SK-N-SH treated with all-trans-retinoic acid at 6 μM for 48 hours (cell line): ENCODE data around the gene GRIA4.

Experiments used
- ATAC-seq: fragments of 200-7000 bp; cut with Tn5 transposase; 3 replicates; pipeline ENCODE4 v1.9.1; 2020; ENCODE audit warnings: mild to moderate bottlenecking, moderate library complexity
- ARNTL ChIP-seq: fragments of 450-650 bp; formaldehyde crosslinking; IDR thresholded peaks from 2 replicates; pipeline ENCODE4 v1.5.0; 2020; ENCODE audit warnings: low read depth, mild to moderate bottlenecking, moderate library complexity, borderline replicate concordance
- BACH2 ChIP-seq: fragments of 250-450 bp; sonication (Bioruptor Pico); IDR thresholded peaks from 2 replicates; pipeline ENCODE4 v1.9.0; 2021; ENCODE audit warnings: mild to moderate bottlenecking, borderline replicate concordance
- CSDC2 ChIP-seq: fragments of 250-450 bp; sonication (Bioruptor Pico); IDR thresholded peaks from 2 replicates; pipeline ENCODE4 v1.5.0; 2020; ENCODE audit warnings: mild to moderate bottlenecking, moderate library complexity
- CSRNP3 ChIP-seq: fragments of 250-450 bp; sonication (Bioruptor Pico); IDR thresholded peaks from 2 replicates; pipeline ENCODE4 v1.5.1; 2021; ENCODE audit warnings: mild to moderate bottlenecking, moderate library complexity
- ESRRG ChIP-seq: fragments of 250-450 bp; sonication (Bioruptor Pico); IDR thresholded peaks from 2 replicates; pipeline ENCODE4 v1.6.1; 2021; ENCODE audit warnings: mild to moderate bottlenecking
- GLIS3 ChIP-seq: fragments of 250-450 bp; sonication (Bioruptor Pico); IDR thresholded peaks from 2 replicates; pipeline ENCODE4 v1.5.0; 2020; ENCODE audit warnings: mild to moderate bottlenecking, moderate library complexity
- ISL1 ChIP-seq: fragments of 250-450 bp; sonication (Bioruptor Pico); IDR thresholded peaks from 2 replicates; pipeline ENCODE4 v2.1.2; 2022; ENCODE audit warnings: mild to moderate bottlenecking, moderate library complexity
- OSR1 ChIP-seq: fragments of 250-450 bp; sonication (Bioruptor Pico); IDR thresholded peaks from 2 replicates; pipeline ENCODE4 v1.8.0; 2022; ENCODE audit warnings: moderate library complexity, mild to moderate bottlenecking, inconsistent platforms
- POU6F1 ChIP-seq: fragments of 250-450 bp; sonication (Bioruptor Pico); IDR thresholded peaks from 2 replicates; pipeline ENCODE4 v1.8.0; 2021; ENCODE audit warnings: low read depth, mild to moderate bottlenecking, moderate library complexity, borderline replicate concordance
- PPARA ChIP-seq: fragments of 250-450 bp; sonication (Bioruptor Pico); IDR thresholded peaks from 2 replicates; pipeline ENCODE4 v1.5.0; 2020; ENCODE audit warnings: mild to moderate bottlenecking, borderline replicate concordance
- RARB ChIP-seq: fragments of 250-450 bp; sonication (Bioruptor Pico); IDR thresholded peaks from 2 replicates; pipeline ENCODE4 v1.8.0; 2021; ENCODE audit warnings: mild to moderate bottlenecking, moderate library complexity
- SNAI2 ChIP-seq: fragments of 250-450 bp; sonication (Bioruptor Pico); IDR thresholded peaks from 2 replicates; pipeline ENCODE4 v1.5.0; 2020; ENCODE audit warnings: mild to moderate bottlenecking, moderate library complexity
- TCF4 ChIP-seq: fragments of 250-450 bp; sonication (Bioruptor Pico); IDR thresholded peaks from 2 replicates; pipeline ENCODE4 v1.8.0; 2021; ENCODE audit warnings: mild to moderate bottlenecking, moderate library complexity, borderline replicate concordance
- TOX ChIP-seq: fragments of 250-450 bp; sonication (Bioruptor Pico); IDR thresholded peaks from 2 replicates; pipeline ENCODE4 v1.8.0; 2021; ENCODE audit warnings: mild to moderate bottlenecking, moderate library complexity, borderline replicate concordance
- TSHZ2 ChIP-seq: fragments of 250-450 bp; sonication (Bioruptor Pico); IDR thresholded peaks from 2 replicates; pipeline ENCODE4 v1.5.0; 2020; ENCODE audit warnings: mild to moderate bottlenecking, moderate library complexity
- ZC3H10 ChIP-seq: fragments of 250-450 bp; sonication (Bioruptor Pico); IDR thresholded peaks from 2 replicates; pipeline ENCODE4 v1.5.1; 2021; ENCODE audit warnings: mild to moderate bottlenecking, moderate library complexity
- ZFP3 ChIP-seq: fragments of 250-450 bp; sonication (Bioruptor Pico); IDR thresholded peaks from 2 replicates; pipeline ENCODE4 v1.5.0; 2020; ENCODE audit warnings: mild to moderate bottlenecking, moderate library complexity
- ZNF70 ChIP-seq: fragments of 450-650 bp; formaldehyde crosslinking; IDR thresholded peaks from 2 replicates; pipeline ENCODE4 v1.5.0; 2020; ENCODE audit warnings: mild to moderate bottlenecking, moderate library complexity
- ZNF8 ChIP-seq: fragments of 450-650 bp; formaldehyde crosslinking; IDR thresholded peaks from 2 replicates; pipeline ENCODE4 v1.5.0; 2020; ENCODE audit warnings: mild to moderate bottlenecking, moderate library complexity

The GRIA4 gene

GRCh38 chr11:105611572-105612441 lies 1.9 kb downstream of the GRIA4 start:
- no peak for ATAC-seq
- TF ChIP-seq ZC3H10 (CRISPR knock-in tag), result no peak
- TF ChIP-seq TCF4 (CRISPR knock-in tag), result no peak
- TF ChIP-seq SNAI2, result no peak
- no peak for TF ChIP-seq ARNTL
- TF ChIP-seq RARB (CRISPR knock-in tag), result no peak
- TF ChIP-seq TOX (CRISPR knock-in tag), result no peak
- TF ChIP-seq POU6F1, result no peak
- TF ChIP-seq ESRRG, result no peak
- TF ChIP-seq GLIS3 (CRISPR knock-in tag), result no peak
- no peak for TF ChIP-seq BACH2 (CRISPR knock-in tag)
- no peak for TF ChIP-seq ISL1 (CRISPR knock-in tag)

GRCh38 chr11:105612771-105613170 lies 2.9 kb downstream of the GRIA4 start:
- no peak for ATAC-seq

GRCh38 chr11:105613183-105613582 lies 3.3 kb downstream of the GRIA4 start:
- TF ChIP-seq ZC3H10 (CRISPR knock-in tag) (no peak), TCF4 (CRISPR knock-in tag) (no peak), TSHZ2 (CRISPR knock-in tag) (no peak), CSRNP3 (CRISPR knock-in tag) (no peak), ISL1 (CRISPR knock-in tag) (no peak), ARNTL (no peak)
- ATAC-seq, result no peak

More at GRCh38 chr11:105612771-105613170, 2.9 kb downstream of the GRIA4 start:
- TF ChIP-seq ZFP3 (CRISPR knock-in tag) (no peak), TCF4 (CRISPR knock-in tag) (no peak), CSDC2 (CRISPR knock-in tag) (no peak), ESRRG (no peak), PPARA (CRISPR knock-in tag) (no peak), TSHZ2 (CRISPR knock-in tag) (no peak), RARB (CRISPR knock-in tag) (no peak), SNAI2 (no peak), GLIS3 (CRISPR knock-in tag) (no peak), BACH2 (CRISPR knock-in tag) (no peak), CSRNP3 (CRISPR knock-in tag) (no peak), OSR1 (no peak), ZNF70 (CRISPR knock-in tag) (no peak), ISL1 (CRISPR knock-in tag) (no peak), ZC3H10 (CRISPR knock-in tag) (no peak), ZNF8 (CRISPR knock-in tag) (no peak)
